Smooth muscle cell (in vitro differentiated cells): ENCODE data around the gene NUAK1. TPM values are rescaled to one million over a fixed set of nuclear protein-coding genes. Genes with fewer than 3 reads are reported as not detected.
A peak's percentile ranks its signal among the peaks of the same experiment; 100 is the strongest.

Experiments used
- DNase-seq: peaks from one replicate; lab custom pipeline; 2025; ENCODE audit not compliant: unreplicated experiment; lab: John Stamatoyannopoulos, UW
- H2AFZ ChIP-seq: fragments of 200-600 bp; sonication (generic); 2 replicates; pipeline ENCODE4 v1.6.0; 2016; ENCODE audit warnings: antibody characterized with exemption, low read depth, mild to moderate bottlenecking
- H3F3A ChIP-seq: fragments of 200-600 bp; sonication (generic); 2 replicates; pipeline ENCODE4 v1.6.0; 2017; ENCODE audit warnings: antibody characterized with exemption, low read depth
- H3K27ac ChIP-seq: fragments of 200-600 bp; sonication (generic); 2 replicates; pipeline ENCODE4 v1.5.1; 2016; ENCODE audit warnings: low read depth, mild to moderate bottlenecking
- H3K27me3 ChIP-seq: fragments of 200-600 bp; sonication (generic); 2 replicates; pipeline ENCODE4 v1.6.1; 2016; ENCODE audit warnings: low read depth, mild to moderate bottlenecking
- H3K36me3 ChIP-seq: fragments of 200-600 bp; sonication (generic); 2 replicates; pipeline ENCODE4 v1.5.1; 2016; ENCODE audit warnings: low read depth
- H3K4me1 ChIP-seq: fragments of 200-600 bp; sonication (generic); 2 replicates; pipeline ENCODE4 v1.5.1; 2016; ENCODE audit warnings: low read depth
- H3K4me2 ChIP-seq: fragments of 200-600 bp; sonication (generic); 2 replicates; pipeline ENCODE4 v1.6.0; 2016; ENCODE audit warnings: mild to moderate bottlenecking
- H3K4me3 ChIP-seq: fragments of 200-600 bp; sonication (generic); 2 replicates; pipeline ENCODE4 v1.5.1; 2016; ENCODE audit warnings: mild to moderate bottlenecking
- H3K79me2 ChIP-seq: fragments of 200-600 bp; sonication (generic); 2 replicates; pipeline ENCODE4 v1.6.0; 2016; ENCODE audit warnings: low read depth, mild to moderate bottlenecking
- H3K9ac ChIP-seq: fragments of 200-600 bp; sonication (generic); 2 replicates; pipeline ENCODE4 v1.6.0; 2016; ENCODE audit warnings: low read depth
- H3K9me3 ChIP-seq: fragments of 200-600 bp; sonication (generic); replicated peaks from 2 replicates; pipeline ENCODE4 v1.5.1; 2016; ENCODE audit warnings: low read depth
- H4K20me1 ChIP-seq: fragments of 200-600 bp; sonication (generic); 2 replicates; pipeline ENCODE4 v1.6.0; 2016; ENCODE audit warnings: low read depth
- WGBS: methylation state at CpG from one replicate; pipeline ENCODE4 v1.1.7; 2016; ENCODE audit warnings: low lambda C conversion rate; 5-methylcytosine and 5-hydroxymethylcytosine counted together
- polyA plus RNA-seq: library from polyadenylated mRNA; unstranded; fragments of >200 nt; fragmentation: Nextera tagmentation; extraction: Ambion mirVana; gene quantifications from 2 replicates; pipeline ENCODE4 v1.2.1, GENCODE V29; 2016
- total RNA-seq: library from RNA; depleted of rRNA; stranded (reverse); fragments of >200 nt; gene quantifications from 2 replicates; pipeline ENCODE4 v1.2.3, GENCODE V29; 2014
- TF ChIP-seq, protein P1 (sequence below): fragments of 200-600 bp; sonication (generic); IDR thresholded peaks from 2 replicates; pipeline ENCODE4 v1.5.1; 2017; ENCODE audit warnings: borderline replicate concordance, mild to moderate bottlenecking, antibody characterized with exemption; ENCODE audit not compliant: insufficient read depth, poor library complexity, severe bottlenecking

NUAK1 gene
- total and polyA plus RNA-seq, 2 experiments from 2014 or later: 35.3 to 64.2 TPM

- Histone ChIP-seq H3K9ac (no peak overlapping the region), H3K79me2 (no peaks in the 10 kb centered on the region), H3K27ac (no peak overlapping the region), H3K27me3 (no peaks in the 10 kb centered on the region), H3K4me3 (no peak overlapping the region), H3K4me2 (no peak overlapping the region), H3F3A (peaks cover 10% of the 10 kb centered on the region), H3K36me3 (no peaks in the 10 kb centered on the region), H4K20me1 (no peaks in the 10 kb centered on the region), H2AFZ (no peak overlapping the region), H3K4me1 (peaks cover 3% of the 10 kb centered on the region), H3K9me3 (no peaks in the 10 kb centered on the region)
- WGBS: 94% methylated on average over 4 of the region's 4 CpGs
- TF ChIP-seq, protein P1, sequence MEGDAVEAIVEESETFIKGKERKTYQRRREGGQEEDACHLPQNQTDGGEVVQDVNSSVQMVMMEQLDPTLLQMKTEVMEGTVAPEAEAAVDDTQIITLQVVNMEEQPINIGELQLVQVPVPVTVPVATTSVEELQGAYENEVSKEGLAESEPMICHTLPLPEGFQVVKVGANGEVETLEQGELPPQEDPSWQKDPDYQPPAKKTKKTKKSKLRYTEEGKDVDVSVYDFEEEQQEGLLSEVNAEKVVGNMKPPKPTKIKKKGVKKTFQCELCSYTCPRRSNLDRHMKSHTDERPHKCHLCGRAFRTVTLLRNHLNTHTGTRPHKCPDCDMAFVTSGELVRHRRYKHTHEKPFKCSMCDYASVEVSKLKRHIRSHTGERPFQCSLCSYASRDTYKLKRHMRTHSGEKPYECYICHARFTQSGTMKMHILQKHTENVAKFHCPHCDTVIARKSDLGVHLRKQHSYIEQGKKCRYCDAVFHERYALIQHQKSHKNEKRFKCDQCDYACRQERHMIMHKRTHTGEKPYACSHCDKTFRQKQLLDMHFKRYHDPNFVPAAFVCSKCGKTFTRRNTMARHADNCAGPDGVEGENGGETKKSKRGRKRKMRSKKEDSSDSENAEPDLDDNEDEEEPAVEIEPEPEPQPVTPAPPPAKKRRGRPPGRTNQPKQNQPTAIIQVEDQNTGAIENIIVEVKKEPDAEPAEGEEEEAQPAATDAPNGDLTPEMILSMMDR: no peak
- no peak for DNase-seq
Measured at GRCh38 chr12:106183735-106184134, 45.0 kb upstream of the NUAK1 start.

DNA sequence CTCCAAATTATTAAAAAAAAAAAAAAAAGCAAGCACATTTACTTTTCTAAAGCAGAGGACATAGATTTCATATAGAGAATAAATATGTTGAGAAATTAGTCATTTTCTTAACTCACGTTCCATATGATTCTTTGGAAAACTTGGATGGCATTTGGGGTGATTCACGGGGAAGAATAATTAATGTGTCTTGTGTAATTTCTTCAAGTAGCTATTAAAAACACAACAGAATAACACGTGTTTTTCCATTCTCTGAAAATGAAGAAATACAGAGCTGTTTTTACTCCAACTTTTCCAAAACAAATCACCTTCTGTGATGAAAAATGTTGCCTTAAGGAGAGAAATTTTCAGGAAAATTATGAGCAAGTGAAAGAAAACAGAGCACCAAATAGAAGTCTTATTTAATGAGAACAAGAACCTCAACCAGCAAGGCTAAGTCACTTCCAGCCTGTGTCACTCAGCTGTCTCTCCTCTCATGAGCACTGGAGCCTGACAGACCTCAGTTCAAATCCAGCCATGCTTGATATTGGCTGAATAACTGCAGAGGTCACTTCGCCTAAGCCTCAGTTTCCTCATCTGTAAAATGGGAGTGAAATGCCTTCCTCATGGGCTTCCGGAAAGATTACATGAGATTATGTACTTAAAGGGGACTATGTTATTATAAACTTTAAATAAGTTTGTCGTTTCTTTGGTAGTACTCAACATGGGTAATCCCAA lies 42.8 kb upstream of the NUAK1 start:
- no peaks in the 10 kb centered on the region for H4K20me1 ChIP-seq
- H3K4me1 ChIP-seq: peaks cover 6% of the 10 kb centered on the region
- no peak overlapping the region for H3K27ac ChIP-seq
- H3F3A ChIP-seq: peaks cover 10% of the 10 kb centered on the region
- no peak overlapping the region for H2AFZ ChIP-seq
- TF ChIP-seq, protein P1: no peak
- no peaks in the 10 kb centered on the region for H3K27me3 ChIP-seq
- H3K9me3 ChIP-seq: no peaks in the 10 kb centered on the region
- WGBS: 92% methylated on average over 6 of the region's 6 CpGs
- H3K36me3 ChIP-seq: no peaks in the 10 kb centered on the region
- H3K4me2 ChIP-seq: no peak overlapping the region
- DNase-seq: no peak
- no peak overlapping the region for H3K9ac ChIP-seq
- no peak overlapping the region for H3K4me3 ChIP-seq
- no peaks in the 10 kb centered on the region for H3K79me2 ChIP-seq

DNA sequence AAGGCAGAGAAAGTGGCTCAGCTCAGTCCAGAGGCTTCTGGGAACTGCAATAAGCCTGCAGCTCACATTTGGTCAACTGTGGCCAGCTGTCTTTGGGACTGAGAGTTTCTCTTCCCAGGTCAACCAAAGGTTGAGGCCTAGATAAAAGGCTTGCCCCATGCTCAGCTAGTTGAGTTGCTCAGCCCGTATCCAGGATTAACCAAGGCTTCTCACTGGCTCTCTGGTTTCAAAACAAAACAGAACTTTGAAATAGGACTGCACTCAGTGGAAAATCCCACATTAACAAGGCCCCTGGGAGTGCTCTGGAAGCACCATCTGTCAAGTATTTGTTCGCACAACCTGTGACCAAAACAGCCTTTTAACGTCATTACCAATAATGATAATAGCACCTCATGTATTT lies 40.3 kb upstream of the NUAK1 start:
- no peaks in the 10 kb centered on the region for H3K27me3 ChIP-seq
- no peak for DNase-seq
- H3K79me2 ChIP-seq: no peaks in the 10 kb centered on the region
- no peaks in the 10 kb centered on the region for H4K20me1 ChIP-seq
- H3K9ac ChIP-seq: no peak overlapping the region
- H3F3A ChIP-seq: peaks cover 10% of the 10 kb centered on the region
- H2AFZ ChIP-seq: peak overlapping the region; percentile 21
- H3K4me2 ChIP-seq: no peak overlapping the region
- H3K27ac ChIP-seq: no peak overlapping the region
- WGBS: 6% methylated on average over 3 of the region's 3 CpGs
- TF ChIP-seq, protein P1: no peak
- H3K36me3 ChIP-seq: no peaks in the 10 kb centered on the region
- H3K9me3 ChIP-seq: no peaks in the 10 kb centered on the region
- peaks cover 6% of the 10 kb centered on the region for H3K4me1 ChIP-seq
- H3K4me3 ChIP-seq: no peak overlapping the region

DNA sequence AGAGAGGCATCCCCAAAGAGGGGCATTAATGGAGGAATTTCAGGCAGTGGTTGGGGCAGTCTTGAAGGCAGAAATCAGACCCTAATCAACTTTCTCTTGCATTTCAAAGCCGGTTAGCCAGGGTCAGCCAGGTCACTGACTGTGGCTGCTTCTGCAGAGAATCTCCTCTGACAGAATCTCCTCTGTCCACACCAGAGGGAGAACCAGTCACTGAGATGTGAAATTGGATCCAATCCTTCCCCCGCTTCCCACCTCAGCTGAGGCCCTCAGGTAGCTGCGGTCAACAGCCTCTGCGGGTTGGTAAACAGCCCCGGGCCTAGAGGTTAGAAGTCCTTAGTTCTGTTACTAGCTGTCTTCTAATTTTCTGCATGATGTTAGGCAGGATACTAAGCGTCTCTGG lies 39.8 kb upstream of the NUAK1 start:
- Histone ChIP-seq H3K4me1 (peaks cover 6% of the 10 kb centered on the region), H3K4me2 (no peak overlapping the region), H3K27ac (no peak overlapping the region), H4K20me1 (no peaks in the 10 kb centered on the region), H3K9ac (no peak overlapping the region), H3K27me3 (no peaks in the 10 kb centered on the region), H3K9me3 (no peaks in the 10 kb centered on the region), H3K79me2 (no peaks in the 10 kb centered on the region), H2AFZ (peak overlapping the region; percentile 21), H3K4me3 (no peak overlapping the region), H3K36me3 (no peaks in the 10 kb centered on the region), H3F3A (peaks cover 10% of the 10 kb centered on the region)
- no peak for DNase-seq
- 40% methylated on average over 6 of the region's 6 CpGs for WGBS
- TF ChIP-seq, protein P1: no peak
